Prostate gland (tissue), 2 donors: ENCODE results near the gene SLC25A36.

ENCODE experiments used
- POLR2AphosphoS5 ChIP-seq: sonication (generic); formaldehyde crosslinking; IDR thresholded peaks from one replicate; pipeline ENCODE4 v1.6.1; 2017; ENCODE audit warnings: antibody characterized with exemption
- TF ChIP-seq, protein P1 (sequence below), 4 experiments: fragments of 200-600 bp in 2 of 4; fragments of 450-650 bp in 2 of 4; sonication (generic) in 2 of 4; IDR thresholded peaks; 1 replicate in 3 of 4; 2 replicates in 1 of 4; pipeline ENCODE4 v1.5.1; 2016 to 2019; ENCODE audit warnings: antibody characterized with exemption in 4 of 4, mild to moderate bottlenecking in 2 of 4, moderate library complexity in 2 of 4

DNA sequence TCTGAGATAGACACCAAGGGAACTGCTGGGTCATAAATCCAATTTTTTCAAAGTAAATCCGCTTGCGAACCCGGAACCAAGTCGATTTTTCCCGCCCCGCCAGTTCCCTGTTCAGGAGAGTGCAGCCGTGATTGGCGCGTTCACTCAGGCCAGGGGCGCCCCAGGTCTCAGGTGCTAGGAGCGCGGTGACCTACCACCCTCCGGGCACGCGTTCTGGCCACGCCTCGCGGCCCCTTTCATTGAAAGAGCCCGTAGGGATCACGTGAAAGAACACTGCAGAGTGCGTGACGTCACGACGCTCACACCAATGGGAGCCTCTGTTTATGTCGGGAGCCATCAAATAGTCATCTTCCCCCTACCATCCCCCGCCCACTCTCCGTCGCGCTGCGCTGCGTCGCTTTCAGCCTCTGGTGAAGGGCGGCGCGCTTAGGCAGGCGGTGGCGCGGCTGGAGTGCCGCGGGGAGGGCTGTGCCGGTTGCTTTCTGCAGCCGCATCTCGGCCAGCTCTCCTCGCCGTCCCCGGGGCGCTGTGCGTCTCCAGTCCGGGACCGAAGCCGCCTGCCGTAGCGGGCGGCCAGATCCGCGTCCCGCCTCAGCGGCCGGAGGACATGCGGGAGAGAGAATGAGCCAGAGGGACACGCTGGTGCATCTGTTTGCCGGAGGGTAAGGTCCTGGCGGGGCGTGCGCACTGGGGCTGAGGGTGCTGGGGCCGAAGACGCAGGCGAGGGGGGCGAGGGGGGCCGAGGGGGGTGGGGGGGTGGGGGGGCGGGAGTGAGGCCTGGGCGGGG lies at the start of gene SLC25A36:
- TF ChIP-seq, protein P1, sequence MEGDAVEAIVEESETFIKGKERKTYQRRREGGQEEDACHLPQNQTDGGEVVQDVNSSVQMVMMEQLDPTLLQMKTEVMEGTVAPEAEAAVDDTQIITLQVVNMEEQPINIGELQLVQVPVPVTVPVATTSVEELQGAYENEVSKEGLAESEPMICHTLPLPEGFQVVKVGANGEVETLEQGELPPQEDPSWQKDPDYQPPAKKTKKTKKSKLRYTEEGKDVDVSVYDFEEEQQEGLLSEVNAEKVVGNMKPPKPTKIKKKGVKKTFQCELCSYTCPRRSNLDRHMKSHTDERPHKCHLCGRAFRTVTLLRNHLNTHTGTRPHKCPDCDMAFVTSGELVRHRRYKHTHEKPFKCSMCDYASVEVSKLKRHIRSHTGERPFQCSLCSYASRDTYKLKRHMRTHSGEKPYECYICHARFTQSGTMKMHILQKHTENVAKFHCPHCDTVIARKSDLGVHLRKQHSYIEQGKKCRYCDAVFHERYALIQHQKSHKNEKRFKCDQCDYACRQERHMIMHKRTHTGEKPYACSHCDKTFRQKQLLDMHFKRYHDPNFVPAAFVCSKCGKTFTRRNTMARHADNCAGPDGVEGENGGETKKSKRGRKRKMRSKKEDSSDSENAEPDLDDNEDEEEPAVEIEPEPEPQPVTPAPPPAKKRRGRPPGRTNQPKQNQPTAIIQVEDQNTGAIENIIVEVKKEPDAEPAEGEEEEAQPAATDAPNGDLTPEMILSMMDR (IDR thresholded peaks at IDR 0.05) = peak in 2 of 4 experiments; percentile 14 to 38
- peak; percentile 99 for TF ChIP-seq POLR2AphosphoS5
